HG03103 (cell line): ENCODE results near the gene MAP2K6.

ENCODE experiments used
- ATAC-seq: cut with Tn5 transposase; IDR thresholded peaks from one replicate; pipeline ENCODE4 v1.9.1; 2021; ENCODE audit warnings: low read depth; ENCODE audit not compliant: unreplicated experiment

MAP2K6 gene

DNA sequence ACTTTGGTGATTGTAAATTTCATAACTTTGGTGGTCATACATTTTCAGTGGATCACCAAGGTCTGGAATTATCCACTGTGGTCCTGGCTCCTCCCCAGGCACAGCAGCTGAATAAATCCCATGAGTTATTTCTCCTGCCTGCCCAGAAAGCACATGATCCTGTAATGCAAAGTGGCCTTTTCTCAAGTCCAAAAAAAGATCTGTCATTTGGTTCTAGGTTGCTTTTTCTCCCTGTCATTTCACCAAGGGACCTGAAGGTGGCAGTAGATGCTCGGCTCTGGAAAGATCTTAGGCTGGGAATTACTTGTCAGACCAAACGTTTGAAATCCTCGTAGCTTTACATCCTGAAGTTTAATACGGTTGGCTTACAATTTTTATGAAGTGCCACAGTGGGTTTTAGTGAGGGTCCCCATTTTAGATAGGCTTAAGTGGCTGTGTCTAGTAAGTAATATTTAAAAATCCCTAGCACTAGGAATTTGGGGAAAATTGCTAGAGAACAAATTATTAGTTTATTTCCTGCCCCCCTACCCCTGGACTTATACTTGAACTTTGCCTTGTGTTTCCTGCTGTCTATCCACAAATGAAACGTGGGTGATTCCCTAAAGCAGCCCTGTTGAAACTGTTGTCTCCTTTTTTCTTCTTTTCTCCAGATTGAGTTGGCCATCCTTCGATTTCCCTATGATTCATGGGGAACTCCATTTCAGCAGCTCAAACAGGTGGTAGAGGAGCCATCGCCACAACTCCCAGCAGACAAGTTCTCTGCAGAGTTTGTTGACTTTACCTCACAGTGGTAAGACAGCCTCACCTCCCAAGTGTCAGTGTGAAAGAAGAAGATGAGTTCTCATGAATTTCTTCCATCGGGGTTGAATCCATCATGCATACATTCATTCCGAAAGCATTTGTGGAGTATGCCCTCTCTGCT, 111.7 kb downstream of the MAP2K6 start:
- no peak for ATAC-seq

DNA sequence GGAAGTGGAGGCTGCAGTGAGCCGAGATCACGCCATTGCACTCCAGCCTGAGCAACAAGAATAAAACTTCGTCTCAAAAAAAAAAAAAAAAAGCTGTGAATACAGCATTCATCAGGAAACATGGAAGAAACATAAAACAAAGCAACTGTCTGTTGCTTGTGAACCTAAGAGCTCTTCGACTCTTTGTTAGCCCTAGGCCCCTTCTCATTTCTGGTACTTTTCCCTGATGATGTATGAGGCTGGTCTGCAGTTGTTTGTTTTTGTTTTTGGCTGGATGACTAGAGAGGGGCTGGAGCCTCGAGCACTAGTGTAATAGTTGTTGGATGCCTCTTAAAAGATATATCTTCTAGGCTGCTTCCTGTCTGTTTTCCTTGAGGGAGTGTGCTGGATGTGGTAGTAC, 113.5 kb downstream of the MAP2K6 start:
- ATAC-seq, result no peak

DNA sequence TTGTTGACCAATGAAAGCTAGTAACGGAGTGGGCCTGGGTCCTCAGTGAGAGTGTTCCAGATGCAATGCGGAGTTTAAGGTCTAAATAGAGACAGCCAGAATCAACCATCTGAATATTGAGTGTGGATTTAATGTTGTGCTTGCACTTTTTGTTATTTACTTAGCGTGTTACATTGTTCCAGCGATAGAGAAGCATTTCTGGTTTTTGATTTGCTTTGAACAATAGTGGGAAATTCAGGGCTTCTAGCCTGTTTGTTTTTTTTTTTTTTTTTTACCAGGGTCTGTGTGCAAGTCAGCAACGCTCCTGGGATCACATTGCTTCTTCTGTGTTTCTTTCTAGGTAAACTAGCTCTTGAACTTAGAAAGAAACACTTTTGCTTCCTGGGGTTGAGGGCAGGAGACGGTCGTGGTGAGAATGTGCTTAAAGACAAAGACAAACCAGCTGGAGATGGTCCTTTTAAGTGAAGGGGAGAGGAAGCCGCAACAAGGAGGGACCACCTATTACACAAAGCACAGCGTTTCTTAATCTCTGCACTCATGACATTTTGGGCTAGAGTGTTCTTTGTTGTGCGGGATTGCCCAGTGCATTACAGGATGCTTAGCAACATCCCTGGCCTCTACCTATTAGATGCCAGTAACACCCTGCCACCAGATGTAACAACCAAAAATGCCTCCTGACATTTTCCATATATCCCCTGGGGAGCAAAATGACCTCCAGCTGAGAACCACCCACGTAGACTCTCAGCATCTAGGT, 119.2 kb downstream of the MAP2K6 start:
- no peak for ATAC-seq

DNA sequence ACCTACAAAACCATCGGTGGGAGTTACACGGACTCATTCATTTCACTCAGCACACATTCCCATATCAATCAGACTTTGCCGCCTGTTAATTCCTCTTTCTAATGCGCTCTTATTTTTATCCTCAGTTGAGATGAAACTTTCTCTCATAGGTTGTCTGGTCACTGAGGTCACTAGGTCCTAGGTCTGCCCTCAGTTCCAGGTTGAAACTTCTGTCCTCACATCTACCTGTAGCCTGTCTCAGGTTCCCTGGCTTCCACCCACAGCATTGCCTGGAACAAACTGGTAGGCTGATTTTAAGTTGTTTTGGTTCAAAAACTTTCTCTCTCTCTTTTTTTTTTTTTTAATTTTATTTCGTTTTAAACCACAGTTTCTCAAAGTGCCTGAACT, 119.7 kb downstream of the MAP2K6 start:
- ATAC-seq, result no peak

DNA sequence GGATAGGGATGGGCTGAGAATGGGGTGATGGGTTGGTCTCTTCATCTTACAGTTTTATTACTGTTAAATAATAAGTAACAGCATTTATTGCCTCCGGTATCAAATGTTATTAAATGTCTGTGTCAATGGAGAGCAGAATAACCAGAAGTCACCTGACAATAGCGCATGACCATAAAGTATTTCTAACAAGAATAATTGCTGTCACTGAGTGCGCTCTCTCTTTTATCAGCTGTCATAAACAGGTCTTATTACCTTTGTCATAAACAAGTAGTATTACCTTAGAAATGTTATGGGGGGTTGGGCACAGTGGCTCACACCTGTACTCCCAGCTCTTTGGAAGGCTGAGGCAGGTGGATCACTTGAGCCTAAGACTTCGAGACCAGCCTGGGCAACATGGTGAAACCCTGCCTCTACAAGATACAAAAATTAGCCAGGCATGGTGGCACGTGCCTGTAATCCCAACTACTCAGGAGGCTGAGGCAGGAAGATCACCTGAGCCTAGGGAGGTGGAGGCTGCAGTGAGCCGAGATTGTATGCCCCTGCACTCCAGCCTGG, 120.6 kb downstream of the MAP2K6 start:
- no peak for ATAC-seq

DNA sequence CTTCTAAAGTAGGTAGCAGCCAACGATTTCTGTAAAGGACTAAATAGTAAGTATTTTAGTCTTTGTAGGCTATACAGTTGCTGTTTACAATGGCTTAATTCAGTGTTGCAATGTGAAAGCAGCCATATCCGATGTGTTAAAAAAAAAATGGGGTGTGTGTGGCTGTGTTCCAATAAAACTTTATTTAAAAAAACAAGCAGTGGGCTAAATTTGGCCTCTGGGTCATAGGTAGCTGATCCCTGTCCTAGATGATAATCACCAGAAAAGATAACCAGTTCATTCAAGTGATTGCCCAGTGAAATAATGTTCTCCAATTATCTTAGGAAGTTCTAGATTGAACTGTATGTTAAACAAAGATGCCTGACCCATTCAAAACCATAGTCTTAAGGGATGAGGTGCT, 124.3 kb downstream of the MAP2K6 start:
- no peak for ATAC-seq

DNA sequence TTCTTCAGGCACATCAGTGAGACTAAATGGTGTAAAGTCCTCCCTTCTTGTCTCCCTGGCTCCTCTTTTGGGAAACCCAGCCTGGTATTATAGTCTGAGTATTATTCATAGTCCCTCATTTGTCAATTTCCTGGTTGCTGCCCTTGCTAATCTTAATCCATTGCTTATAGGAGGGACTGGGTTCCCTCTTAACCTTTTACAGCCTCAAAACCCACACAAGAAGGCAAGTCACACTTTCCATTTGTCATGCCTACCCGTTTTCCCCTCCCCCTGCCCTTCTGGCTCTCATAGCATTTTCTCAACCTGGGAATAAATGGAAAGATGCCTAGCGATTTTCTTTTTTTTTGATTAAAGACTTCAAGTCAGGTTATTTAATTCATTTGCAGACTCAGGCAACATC, 124.8 kb downstream of the MAP2K6 start:
- no peak for ATAC-seq

DNA sequence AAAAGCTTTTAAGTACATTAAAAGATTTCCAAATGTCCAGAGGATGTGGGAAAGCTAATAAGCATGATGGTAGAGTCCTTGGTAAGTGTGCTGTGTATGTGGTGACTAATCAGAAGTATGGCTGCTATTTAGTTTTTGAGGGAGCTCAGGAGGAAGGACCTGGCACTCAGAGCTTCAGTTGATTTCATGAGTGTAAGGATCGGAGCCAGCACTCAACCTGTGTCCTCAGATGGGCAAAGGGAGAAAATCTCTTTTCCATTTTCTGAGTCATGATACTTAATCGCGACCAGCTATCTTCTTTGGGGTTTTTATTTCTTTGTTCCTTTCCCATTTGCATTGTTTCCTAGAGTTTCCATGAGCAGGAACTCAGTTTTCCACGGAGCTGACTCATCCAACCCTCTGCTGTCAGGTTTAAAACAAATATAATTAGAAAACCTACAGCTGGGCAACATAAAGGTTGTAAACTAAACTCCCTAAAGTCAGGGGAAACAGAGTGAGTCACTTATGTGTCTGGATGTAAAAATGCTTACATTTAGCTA, 125.4 kb downstream of the MAP2K6 start:
- no peak for ATAC-seq

DNA sequence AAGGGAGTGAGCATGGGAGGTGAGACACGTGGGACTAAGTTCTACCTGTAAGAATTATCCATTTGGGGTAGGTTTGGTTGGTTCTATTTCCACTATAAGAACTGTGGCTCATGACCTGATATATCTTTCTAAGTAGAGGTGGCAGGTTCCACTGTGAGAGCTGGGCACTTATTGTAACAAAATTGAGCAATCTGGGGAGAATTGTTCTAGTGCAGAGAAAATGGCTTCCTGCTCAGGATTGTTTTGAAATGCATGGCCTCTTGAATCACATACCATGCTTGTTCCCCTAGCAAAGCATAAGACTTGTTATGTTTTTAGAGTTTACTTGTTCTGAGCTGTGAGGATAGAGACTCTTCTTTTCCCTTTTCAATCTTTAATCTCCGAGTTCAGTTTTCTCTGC, 125.9 kb downstream of the MAP2K6 start:
- no peak for ATAC-seq

DNA sequence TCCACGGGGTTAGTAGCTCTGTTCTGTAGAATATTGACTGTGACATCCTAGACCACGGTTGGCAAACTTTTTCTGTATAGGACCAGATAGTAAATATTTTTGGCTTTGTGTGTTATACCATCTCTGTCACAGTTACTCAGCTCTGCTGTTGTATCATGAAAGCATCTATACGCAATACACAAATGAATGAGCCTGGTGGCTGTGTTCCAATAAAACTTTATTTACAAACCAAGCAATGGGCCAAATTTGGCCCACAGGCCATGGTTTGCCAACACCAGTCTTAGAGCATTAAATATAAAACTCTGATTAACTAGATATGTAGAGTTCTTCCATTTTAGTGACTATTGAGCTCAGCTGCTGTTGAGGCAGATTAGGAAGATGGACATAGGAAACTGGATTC, 132.7 kb downstream of the MAP2K6 start:
- ATAC-seq, result no peak

DNA sequence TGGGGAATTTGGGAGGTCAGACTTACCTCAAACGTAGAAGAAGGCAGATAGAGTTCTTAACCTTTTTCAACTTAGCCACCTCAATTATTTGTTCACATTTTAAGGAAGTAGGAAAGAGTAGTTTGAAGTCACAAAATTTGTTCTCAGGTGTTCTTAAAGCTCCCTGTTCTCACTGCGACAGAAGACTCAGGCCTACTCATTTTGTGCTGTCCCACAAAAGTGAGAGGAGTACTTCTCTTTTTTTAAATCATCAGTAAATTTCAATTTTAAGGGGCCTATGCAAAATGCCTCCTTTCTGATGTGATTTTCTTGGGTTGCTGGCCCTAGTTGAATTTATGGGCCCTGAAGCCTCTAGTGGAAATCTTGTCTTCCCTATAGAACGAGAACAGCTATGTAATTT, 133.4 kb downstream of the MAP2K6 start:
- peak; percentile 63 for ATAC-seq

DNA sequence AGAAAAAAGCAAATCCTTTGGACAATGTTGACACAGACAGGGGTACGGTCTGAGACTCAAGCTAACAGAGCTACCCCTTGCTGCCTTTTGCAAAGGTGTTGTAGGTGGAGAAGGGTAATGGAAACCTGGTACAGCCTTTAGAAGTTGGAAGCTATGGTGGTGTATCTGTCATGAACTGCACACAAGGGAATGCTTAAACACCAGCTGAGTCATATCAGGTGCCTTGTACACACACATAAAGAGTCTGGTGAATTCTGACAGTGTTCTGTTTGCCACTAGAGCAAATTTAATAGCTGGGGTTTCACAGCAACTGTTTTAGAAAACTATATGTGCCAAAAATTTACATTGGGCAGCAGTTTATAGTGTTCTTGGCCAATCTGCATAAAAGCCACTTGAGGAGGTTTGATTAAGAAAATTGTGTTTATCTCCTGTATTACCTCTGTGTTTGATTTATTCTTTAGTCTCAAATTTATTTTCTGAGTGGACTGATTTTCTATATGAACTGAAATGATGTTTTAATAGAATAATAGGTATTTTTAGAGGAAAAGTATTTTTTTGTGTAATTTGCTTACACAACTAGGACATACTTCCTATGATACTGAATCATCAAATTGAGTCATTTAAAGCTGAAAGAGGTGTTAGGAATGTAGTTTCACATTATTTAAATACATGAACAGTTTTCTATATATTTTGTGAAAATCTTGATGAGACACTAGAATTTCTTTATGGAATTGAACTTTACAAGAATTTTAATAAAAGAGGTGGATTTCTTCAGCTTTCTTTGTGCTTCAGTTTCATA, 136.9 kb downstream of the MAP2K6 start:
- ATAC-seq, result no peak

DNA sequence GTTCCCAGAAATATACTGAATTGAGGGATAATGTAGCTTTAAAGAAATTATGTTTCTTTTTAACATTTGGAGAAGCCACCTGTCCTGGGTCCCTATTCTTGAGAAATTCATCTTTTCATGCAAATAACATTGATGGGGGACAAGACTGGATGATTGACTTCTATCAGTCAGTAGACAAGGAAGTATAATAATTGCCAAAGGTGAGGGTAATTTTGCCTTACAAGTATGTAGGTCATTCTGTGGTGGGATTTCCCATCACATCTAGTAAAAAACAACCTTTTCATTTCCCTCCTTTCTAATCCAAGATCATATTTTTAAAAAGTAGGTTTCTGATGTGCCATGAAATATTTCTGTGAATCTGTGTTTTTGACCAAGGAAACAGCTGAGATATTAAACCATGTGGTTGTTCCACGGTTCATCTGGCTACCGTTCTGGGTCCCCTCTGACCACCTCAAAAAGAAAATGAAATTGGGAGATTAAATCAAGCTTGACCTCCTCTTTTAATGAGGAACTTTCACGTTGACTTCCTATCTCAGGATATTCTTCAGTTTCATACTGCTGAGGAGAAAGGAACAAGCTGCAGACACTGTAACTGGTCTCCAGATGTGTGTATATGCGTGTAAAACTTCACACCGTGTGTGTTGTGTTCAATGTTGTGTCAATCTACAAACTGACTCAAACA, 138.6 kb downstream of the MAP2K6 start:
- ATAC-seq, result no peak

DNA sequence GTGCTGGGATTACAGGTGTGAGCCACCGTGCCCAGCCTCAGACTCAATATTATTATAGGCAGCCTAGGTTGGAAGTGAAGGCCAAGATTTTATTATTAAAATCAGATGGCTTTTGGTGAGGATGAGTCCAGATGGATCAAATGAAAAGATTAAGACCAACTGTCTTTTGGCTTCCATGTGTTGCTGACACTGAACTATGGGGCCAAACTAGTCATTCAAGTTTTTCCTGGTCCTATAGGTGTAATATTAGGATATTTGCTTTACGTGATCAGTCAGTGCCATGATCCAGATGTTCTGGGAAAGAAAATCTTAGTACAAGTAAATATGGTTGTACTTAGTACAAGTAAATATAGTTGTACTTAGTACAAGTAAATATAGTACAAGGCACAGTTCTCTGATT, 140.6 kb downstream of the MAP2K6 start:
- no peak for ATAC-seq

DNA sequence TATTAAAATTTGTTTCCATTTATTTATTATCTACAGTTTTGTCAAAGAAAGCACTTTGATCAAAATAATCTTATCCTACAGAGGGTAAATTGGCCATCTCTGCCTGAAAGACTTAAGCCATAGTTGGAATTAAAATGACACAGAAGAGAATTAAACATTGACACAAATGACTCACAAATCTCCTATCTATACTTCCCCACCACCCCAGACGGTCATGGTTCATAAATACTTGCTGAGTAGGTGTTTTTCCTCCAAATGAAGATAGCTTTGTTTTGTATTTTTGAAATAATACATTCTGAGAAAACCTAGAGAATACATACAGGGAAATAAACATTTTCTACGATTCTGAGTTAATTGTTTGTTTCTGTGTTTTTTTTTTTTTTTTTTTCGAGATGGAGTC, 142.8 kb downstream of the MAP2K6 start:
- no peak for ATAC-seq

DNA sequence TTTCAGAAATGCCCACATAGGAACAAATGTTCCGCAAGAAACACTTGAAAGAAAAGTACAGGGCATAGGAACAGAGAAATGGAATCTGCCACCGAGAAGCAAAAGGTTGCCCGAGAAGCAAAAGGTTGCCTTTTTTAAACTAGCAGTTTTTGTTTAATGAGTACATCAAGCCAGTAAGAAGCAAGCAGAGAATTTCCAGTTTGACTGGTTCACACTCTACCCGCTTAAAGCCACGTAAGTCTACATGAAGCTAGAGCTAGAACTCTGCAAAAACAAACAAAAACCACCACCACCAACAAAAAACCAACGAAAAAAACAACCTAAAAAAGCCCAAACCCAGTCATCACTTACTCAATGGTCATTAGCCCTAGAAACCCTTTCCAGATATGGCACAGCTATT, 144.3 kb downstream of the MAP2K6 start:
- no peak for ATAC-seq

DNA sequence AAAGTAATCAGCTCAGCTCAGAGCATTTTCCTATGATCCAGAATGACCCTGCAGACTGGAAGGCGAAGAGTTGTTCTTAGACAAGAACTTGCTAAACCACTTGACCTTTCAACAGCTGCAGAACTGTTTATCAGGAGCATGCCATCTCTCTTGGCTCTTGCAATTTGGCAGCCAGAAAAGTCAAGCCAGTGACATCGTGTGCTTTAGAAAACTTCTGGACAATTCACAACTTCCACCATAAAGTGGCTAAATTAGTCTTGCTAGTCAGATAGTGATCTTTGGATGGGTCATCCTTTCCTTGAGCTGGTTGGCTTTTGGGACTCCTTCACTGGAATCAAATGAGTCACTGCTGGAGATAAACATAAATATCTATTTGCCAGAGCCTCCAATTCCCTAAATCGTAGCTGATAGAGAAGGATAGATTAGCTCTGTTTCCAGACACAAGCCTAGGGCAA, 146.5 kb downstream of the MAP2K6 start:
- no peak for ATAC-seq

DNA sequence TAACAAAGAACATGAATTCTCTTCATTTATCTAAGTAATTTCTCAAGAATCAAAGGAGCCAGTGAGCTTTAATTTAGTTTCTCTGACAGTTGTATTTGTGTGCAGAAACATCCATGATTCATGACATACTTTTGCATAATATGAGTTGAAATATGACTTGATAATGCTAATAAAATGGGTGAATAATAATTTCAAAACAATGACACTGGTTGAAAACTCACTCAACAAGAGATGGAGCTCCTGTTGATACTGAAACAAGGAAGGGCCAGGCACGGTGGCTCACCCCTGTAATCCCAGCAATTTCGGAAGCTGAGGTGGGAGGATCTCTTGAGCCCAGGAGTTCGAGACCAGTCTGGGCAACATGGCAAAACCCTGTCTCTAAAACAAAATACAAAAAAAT, 147.0 kb downstream of the MAP2K6 start:
- no peak for ATAC-seq

DNA sequence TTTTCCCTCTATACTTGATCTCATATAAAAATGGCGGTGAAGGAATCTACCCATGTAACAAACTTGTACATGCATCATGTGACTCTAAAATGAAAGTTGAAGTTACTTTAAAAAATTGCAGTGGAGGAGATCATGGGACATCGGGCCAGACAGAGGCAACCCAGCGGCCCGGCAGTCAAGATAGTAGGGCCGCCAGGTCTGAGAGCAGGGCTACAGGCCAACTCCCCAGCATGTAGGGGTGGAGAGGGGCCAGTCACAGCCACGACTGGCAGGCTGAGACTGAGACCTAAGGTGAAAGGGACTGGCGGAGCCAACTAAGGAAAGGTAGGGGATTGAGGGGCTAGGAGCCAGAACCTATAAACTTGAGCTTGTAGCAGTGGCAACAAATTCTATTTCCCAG, 150.9 kb downstream of the MAP2K6 start:
- no peak for ATAC-seq

DNA sequence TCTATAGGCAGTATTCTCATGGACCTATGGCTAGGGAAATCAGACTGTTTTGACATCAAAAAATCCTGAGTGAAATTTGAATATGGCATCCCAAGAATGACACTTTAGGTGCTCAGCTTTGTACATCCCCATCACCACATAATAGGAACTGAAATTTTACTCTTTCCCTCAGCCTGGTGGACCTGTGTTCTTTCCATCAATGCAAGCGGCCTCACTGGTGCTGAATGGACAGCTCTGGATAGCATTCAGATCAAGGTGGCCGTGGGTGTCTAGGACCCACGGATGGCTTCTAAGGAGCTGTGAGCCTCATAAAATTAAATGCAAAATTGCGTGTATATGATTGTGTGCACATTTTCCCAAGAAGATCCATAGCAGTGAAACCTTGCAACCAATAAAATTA, 152.6 kb downstream of the MAP2K6 start:
- ATAC-seq, result no peak
